ENCODE results near the gene LSR.
"Not testable (repeated sequence)": the region's sequence is repeated elsewhere in the genome, so short reads cannot be mapped to it uniquely, and the experiment has no call there.

The LSR gene

DNA sequence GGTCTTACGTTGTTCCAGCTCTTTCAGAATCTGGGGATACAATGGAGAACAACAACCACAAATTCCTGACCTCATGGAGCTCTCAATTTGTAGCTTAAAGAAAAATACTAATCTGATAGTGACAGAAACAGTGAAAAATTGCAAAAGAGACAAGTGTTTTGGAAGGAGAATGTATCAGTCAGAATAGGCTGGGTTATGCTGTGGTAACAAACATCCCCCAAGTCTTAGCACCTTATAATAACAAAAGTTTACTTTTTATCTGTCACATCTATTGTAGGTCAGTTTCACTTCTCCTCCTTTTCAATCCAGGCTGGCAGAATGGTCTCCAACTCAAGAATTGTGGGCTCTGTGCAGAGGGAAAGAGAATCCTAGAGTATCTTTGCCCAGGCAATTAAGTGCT is 29.8 kb upstream of the LSR start:
- DNase-seq (ENCODE audit: low read depth, low spot score), result no peak

DNA sequence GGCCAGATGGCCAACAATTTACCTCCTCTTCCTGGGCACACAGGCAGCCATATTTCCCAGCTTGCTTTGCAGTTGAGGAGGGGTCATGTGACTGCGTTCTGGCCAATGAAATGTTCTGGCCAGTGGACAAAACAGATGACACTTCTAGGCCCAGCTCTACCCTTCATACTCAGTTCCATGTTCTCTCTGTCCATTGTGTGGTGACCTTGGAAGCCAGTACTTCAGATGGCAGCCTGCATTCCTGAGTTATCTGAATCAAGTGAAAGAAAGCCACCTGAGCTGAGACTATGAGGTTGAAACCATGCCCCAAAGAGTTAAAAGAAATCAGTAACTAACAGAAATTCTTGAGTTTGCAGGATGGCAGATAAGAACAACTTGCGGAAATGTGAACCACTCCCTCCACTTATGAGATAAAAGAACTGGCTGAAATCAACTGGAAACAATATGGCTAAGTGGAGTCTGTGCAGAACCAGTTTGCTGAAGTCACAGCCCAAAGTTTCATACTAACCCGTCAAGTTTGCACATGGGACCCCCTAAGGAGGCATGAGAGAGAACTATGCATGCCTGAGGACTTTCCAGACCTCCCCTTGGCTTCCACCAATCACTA is 28.4 kb upstream of the LSR start:
- DNase-seq (ENCODE audit: low read depth, low spot score), result no peak

DNA sequence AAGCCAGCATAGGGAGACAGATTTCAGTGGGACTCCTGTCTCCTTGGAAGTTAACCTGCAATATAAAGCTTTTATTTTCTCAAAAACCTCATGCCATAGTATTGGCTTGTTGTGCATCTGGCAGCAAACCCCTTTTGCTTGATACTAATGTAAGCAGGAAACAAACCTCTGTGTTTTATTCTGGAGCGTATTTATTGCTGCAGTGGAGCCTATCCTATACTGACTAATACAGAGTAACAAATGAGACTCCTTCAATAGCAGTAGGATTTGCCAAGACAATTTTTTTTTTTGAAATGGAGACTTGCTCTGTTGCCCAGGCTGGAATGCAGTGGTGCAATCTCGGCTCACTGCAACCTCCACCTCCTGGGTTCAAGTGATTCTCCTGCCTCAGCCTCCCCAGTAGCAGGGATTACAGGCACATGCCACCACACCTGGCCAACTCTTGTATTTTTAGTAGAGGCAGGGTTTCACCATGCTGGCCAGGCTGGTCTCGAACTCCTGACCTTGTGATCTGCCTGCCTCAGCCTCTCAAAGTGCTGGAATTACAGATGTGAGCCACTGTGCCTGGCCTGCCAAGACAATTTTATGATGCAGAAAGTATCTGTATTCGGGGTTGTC is 27.7 kb upstream of the LSR start:
- not testable (repeated sequence) for DNase-seq (ENCODE audit: low read depth, low spot score)

DNA sequence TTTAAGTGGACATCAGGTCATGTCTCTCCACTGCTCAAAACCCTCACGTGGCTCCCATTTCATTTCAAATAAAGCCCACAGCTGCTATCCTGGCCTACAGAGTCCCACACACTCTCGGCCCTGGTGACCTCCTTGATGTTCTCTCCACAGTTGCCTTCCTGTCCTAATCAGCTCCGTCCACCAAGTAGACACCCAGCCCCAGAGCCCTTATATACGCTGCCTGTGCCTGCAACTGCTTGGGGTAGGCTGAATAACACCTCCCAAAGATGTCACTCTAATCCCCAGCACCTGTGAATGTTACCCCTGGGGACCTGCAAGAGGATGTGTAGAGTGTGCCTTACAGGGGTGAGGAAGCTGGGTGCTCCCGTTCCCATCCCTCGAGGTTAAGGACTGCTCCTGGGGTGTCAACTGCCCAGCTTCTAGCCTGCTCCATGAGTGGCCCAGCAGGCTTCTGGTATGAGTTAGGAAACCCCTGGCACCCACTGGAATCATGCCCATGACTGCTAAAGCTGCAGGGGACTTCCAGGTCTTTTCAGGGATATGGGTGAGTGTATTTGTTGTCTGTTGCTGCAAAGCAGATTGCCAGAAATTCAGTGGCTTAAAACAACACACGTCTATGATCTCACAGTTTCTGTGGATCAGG is 26.3 kb upstream of the LSR start:
- DNase-seq (ENCODE audit: low read depth, low spot score), result no peak

DNA sequence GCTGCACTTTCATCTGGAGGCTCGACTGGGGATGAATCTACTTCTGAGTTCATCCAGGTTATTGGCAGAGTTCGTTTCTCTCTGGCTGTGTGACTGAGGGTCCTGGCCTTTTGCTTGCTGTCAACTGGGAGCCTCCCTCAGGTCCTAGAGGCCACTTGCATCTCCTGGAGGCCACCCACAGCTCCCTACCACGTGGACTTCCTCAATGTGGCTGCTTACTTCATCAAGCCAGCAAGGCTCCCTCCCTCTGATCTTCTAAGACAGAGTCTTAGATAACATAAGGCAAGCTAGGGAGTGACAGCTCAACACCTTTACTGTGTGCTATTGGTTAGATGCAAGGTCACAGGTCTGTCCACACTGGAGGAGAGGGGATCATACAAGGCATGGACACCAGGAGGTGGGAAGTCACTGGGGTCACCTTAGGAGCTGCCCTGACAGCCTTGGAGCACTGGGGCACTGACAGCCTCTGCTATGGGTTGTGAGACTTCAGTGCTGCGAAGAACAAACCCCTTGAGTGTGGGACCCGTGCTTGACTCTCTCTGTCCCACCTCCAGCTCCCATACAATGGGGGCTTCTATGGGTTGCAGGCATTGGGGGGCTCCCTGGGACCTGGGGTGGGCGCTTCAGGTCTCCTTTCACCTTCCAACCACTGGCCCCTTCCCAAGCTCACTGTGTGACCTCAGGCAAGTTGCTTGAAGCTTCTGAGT is 25.6 kb upstream of the LSR start:
- DNase-seq (ENCODE audit: low read depth, low spot score), result no peak

DNA sequence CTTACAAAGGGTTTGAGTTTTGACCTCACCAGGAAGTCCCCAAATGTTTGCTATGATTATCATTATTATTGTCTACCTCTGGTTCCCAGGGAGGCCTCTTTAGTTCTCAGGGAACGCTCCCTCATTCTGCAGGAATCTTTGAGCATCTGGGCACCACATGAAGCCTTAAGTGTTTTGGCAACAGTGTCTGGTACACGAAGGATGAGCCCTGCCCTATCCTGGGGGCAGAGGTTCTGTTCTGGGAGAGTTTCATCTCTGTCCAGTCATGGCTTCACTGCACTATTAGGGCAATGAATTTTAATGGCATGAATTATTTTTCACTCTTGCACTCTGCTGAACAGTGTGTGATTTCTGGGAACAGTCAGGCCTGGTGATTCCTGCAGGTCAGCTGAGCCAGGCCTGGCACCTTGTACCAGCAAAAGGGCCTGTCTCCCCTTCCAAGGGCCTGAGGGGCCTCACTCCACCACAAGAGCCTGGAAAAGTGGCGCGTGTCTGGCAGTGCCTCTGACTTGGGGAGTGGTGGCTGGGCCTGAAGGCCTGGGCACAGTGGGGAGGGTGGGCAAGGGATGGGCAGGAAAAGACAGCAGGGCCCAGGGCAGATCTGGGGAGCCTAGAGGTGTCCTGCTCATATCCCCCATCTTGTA is 24.8 kb upstream of the LSR start:
- no peak for DNase-seq (ENCODE audit: low read depth, low spot score)

DNA sequence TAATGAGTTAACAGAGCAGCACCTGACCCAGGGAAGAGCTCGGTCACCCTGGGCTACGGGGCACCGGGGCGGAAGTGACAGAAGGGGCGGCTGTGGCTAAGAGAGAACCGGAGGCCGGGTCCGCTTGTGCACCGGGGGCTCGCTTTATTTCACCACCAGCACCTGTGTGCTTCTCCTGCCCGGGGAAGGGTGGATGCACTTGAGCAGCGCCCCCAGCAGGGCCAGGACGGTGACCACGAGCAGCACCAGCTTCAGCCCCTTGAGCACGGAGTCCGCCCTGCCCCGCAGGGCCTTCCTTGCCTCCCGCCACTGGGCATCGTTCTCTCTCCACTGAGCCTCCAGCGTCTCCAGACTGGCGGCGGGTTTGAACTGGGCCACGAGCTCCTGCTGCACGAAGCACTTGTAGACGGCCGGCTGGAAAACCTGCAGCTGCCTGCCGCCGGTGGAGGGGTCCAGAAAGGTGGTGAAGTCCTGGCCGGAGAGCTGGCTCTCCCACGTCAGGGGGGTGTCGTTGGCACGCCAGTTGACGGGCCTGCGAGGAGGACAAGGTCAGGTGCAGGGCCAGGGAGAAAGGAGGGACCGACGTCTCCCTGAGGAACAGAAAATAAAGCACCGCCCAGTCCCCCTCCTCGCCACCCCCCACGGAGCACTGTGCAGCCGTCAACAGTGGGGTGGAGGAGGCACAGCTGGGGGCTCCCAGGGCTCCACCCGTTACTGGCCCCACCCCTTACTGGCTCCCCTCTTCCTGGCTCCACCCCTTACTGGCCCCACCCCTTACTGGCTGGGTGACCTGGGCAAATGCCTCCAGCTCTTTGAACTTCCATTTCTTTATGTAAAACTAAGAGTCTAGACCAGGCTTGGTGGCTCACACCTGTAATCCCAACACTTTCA is 23.9 kb upstream of the LSR start:
- DNase-seq (ENCODE audit: low read depth, low spot score), result no peak

DNA sequence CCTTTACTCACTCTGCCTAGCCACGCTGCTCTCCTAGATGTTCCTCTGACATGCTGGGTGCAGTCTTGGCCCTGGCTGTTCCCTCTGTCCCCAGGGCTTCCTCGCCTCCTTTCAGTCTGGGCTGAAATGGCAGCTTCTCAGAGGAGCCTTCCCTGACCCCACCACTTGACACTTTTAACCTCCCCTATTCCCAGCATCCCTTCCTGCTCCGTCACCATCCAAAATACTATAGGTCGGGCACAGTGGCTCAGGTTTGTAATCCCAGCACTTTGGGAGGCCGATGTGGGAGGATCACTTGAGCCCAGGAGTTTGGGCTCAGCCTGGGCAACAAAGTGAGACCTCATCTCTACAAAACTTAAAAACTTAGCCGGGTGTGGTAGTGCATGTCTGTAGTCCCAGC is 22.9 kb upstream of the LSR start:
- DNase-seq (ENCODE audit: low read depth, low spot score), result no peak

DNA sequence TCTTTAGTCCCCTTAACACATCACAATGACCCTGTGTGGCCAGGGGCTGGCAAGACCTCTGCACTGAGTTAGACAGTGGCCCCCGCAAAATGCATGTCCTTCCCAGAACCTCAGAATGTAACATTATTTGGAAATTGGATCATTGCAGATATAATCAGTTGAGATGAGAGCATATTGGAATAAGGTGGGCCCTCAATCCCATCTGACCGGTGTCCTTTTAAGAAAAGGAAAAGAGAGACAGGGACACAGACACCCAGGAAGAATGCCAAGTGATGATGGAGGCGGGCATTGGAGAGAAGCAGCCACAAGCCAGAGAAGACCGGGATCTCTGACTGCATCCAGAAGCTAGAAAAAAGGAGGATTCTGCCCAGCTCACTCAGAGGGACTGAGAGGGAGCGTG is 22.1 kb upstream of the LSR start:
- DNase-seq (ENCODE audit: low read depth, low spot score), result no peak

DNA sequence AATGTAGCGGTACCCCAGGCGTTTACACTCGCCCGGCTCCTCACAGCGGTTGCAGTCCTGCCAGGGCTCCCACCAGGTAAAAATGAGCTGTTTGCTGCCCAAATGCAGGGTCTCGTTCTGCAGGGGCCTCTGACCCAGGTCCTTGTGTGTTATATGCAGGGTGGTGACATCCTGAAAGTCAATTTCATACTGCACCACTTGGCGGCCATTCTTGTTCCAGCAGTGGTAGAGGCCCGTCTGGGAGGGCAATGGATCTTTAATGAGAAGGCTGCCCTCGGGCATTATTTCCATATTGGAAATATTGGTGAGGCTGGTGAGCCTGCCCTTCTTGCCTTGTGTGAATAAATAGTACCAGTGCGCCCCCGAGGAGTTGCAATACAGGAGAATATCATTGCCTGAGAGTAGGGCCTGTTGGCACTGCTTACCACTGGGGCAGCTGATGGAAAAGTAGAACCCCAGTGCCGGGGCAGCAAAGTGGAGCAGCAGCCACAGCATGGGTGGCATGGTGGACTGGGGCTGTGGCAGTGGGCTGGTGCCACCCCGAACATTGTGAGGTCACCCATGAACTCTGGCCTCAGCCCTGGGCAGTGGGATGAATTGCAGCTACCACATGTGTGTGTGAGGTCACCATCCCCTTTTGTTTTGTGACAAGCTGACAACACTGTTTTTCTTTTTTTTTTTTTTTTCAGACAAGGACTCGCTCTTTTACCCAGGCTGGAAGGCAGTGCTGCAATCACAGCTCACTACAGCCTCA is 20.4 kb upstream of the LSR start, which contains the start of gene FAM187B:
FAM187B (minus strand) TSS at position 563 of the 754 bp plus-strand sequence; CDS start at position 504, 59 bp downstream.
- no peak for DNase-seq (ENCODE audit: low read depth, low spot score)

DNA sequence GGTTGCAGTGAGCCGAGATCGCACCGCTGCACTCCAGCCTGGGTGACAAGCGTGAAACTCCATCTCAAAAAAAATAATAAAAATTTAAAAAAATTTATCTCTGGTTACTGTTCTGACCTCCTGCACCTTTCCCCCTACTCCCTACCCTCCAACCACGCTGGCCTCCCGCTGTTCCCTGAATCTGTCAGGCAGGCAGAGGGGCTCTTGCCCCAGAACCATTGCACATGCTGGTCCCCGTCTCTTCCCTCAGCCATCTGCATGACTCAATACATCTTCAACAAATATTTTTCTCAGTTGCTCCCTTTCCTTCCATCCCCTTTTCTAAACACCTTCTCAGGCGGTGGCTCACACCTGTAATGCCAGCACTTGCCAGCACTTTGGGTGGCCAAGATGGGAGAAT is 19.2 kb upstream of the LSR start:
- no peak for DNase-seq (ENCODE audit: low read depth, low spot score)

DNA sequence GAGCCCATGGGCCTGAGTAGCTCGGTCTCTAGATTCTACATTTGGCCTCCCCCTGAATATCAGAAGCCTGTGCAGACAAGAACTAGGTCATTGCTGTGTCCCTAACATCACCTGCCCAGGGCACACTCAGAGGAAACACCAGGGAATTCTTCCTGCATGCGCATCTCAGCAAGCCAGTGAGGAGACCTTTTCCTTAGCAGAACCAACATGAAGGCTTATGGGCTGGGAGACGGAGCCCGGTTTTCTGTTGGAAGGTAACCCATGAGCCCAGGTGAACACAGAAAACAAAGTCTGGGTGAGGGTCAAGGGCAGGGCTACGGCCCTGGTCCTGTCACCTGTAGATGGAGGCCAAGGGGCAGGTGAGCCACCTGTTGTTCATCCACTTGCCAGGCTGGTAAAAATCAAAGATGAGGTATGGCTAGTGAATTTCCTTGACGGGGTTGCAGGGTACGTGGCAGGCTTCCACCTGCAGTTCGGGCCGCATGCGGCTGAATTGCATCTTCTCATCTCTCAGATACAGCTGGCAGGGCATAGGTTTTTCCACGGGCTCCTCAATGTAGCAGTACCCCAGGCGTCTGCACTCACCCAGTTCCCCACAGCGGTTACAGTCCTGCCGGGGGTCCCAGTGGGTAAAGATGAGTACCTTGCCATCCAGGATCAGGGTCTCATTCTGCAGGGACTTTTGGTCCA is 16.7 kb upstream of the LSR start:
- DNase-seq (ENCODE audit: low read depth, low spot score), result no peak

DNA sequence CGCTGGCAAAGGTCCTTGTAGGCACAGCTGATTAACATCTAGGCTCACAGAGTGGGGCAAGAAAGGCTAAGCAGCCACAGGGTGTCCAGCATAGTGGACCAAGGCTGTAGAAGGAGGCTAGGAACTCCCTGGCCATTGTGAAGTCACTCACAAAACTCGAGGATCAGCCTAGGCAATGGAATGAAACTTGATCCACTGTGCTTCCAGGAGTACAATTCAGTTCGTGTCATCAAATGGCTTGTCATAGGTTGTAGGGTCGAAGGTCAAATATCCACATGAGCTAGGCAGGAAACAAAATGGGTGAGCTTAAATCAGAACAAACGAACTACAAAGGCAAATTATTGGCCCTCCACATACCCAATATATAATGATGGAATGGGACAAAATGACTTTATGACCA is 15.9 kb upstream of the LSR start:
- DNase-seq (ENCODE audit: low read depth, low spot score), result no peak

DNA sequence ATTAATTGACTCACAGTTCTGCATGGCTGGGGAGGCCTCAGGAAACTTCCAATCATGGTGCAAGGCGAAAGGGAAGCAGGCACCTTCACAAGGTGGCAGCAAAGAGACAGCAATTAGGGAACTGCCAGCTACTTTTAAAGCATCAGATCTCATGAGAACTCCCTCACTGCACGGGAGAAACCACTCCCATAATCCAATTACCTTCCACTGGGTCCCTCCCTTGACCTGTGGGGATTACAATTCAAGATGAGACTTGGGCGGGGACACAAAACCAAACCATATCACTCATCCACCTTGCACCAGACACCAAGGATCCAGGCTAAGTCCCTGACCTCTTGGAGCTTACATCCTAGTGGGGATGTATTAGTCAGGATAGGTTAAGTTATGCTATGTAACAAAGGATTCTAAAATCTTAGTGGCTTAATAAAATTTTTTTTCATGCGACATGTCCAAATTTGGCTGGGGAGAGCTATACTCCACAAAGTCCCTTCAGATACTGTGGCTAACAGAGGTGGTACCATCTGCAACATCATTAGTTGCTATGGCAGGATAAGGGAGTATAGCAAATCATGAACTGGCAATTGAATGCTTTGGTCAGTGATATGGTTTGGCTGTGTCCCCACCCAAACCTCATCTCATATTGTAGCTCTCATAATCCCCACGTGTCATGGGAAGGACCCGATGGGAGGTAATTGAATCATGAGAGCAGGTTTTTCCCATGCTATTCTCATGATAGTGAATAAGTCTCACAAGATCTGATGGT is 12.0 kb upstream of the LSR start:
- no peak for DNase-seq (ENCODE audit: low read depth, low spot score)

DNA sequence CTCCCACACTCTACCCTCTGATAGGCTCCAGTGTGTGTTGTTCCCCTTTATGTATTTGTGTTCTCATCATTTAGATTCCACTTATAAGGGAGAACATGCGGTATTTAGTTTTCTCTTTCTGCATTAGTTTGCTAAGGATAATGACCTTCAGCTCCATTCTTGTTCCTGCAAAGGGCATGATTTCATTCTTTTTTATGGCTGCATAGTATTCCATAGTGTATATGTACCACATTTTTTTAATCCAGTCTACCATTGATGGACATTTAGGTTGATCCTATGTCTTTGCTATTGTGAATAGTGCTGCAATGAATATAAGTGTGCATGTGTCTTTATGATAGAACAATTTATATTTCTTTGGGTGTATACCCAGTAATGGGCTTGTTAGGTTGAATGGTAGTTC is 9.2 kb upstream of the LSR start:
- not testable (repeated sequence) for DNase-seq (ENCODE audit: low read depth, low spot score)

DNA sequence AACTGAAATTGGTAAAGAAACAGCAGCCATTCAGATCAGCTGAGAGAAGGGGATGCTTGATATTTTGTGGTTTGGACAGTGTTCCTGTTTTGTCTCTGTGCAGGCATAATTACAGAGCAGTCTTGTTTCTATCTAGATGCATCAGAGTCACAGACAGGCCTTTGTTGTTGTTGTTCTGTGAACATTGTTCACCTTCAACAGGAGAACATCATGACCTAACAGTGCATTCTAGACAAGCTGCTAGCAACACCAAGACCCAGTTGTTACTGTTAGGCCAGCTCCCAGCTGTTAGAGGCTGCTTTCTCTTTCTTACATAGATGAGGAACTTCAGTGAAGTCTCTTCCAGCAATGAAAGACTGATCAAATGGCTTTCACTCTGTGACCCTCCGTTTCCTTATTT is 8.5 kb upstream of the LSR start:
- no peak for DNase-seq (ENCODE audit: low read depth, low spot score)

DNA sequence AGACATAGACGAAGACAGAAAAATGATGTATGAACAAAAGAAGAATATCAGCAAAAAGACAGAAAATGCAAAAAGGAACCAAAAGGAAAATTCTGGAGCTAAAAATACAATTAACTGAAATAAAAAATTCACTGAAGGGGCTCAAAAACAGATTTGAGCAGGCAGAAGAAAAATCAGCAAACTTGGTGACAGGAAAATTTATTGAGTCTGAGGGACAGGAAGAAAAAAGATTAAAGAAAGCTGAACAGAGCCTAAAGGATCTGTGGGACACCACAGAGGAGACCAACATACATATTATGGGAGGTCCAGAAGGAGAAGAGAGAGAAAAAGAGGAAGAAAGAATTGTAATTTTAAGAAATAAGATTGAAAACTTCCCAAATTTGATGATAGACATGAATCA is 7.4 kb upstream of the LSR start:
- DNase-seq (ENCODE audit: low read depth, low spot score), result no peak

DNA sequence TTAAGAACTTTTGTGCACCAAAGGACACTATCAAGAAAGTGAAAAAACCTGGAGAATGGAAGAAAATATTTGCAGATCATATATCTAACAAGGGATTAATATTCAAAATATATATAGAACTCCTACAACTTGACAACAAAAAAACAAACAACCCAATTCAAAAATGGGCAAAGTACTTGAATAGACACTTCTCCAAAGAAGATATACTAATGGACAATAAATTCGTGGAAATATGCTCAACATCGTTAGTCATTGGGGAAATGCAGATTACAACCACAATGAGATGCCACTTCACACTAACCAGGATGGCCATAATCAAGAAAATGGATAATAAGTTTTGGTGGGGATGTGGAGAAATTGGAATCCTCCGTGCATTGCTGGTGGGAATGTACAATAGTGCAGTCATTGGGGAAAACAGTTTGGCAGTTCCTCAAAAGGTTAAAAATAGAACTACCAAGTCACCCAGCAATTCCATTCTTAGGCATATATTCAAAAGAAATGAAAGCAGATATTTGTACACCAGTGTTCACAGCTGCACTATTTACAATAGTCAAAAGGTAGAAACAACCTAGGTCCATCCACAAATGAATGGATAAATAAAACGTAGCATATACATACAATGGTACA is 2.2 kb upstream of the LSR start:
- DNase-seq (ENCODE audit: low read depth, low spot score), result no peak

Data from activated naive CD8-positive, alpha-beta T cell treated with anti-CD3 and anti-CD28 coated beads, Interleukin-2, amount 50 U/mL, for 16 hours (primary cell).